DND-41 (cell line): ENCODE data around the gene PAN3.

Experiments
- ATAC-seq: fragments of 200-7000 bp; cut with Tn5 transposase; 3 replicates; pipeline ENCODE4 v1.9.1; 2021; ENCODE audit warnings: low read depth; ENCODE audit not compliant: insufficient read depth
- DNase-seq: peaks from one replicate; pipeline ENCODE4 v3.0.0-alpha.2; 2020
- H2AFZ ChIP-seq: 2 replicates; pipeline ENCODE4 v1.6.0; 2012; ENCODE audit warnings: low read depth, low read length
- H3K27ac ChIP-seq: 2 replicates; pipeline ENCODE4 v1.5.1; 2012; ENCODE audit warnings: low read length, inconsistent platforms
- H3K27me3 ChIP-seq: fragments of 200-600 bp; sonication (generic); 2 replicates; pipeline ENCODE4 v1.6.0; 2012; ENCODE audit warnings: low read length, mild to moderate bottlenecking, inconsistent platforms; ENCODE audit not compliant: insufficient read depth, poor library complexity
- H3K36me3 ChIP-seq: 2 replicates; pipeline ENCODE4 v1.5.1; 2012; ENCODE audit warnings: low read length, inconsistent platforms; ENCODE audit not compliant: insufficient read depth
- H3K4me1 ChIP-seq: 2 replicates; pipeline ENCODE4 v1.5.1; 2012; ENCODE audit warnings: mild to moderate bottlenecking, low read length; ENCODE audit not compliant: insufficient read depth
- H3K4me2 ChIP-seq: 2 replicates; pipeline ENCODE4 v1.6.0; 2012; ENCODE audit warnings: mild to moderate bottlenecking, moderate library complexity, low read length, inconsistent platforms; ENCODE audit not compliant: insufficient read depth
- H3K4me3 ChIP-seq, 2 experiments: fragments of 200-600 bp in 1 of 2; shearing (Covaris generic) in 1 of 2; 2 replicates each; pipeline ENCODE4 v1.5.1; 2012 to 2016; ENCODE audit warnings: inconsistent platforms in 2 of 2, low read length in 2 of 2, mild to moderate bottlenecking in 2 of 2, low read depth in 1 of 2, moderate library complexity in 1 of 2
- H3K79me2 ChIP-seq: 2 replicates; pipeline ENCODE4 v1.6.0; 2012; ENCODE audit warnings: low read length, inconsistent platforms; ENCODE audit not compliant: insufficient read depth
- H3K9ac ChIP-seq: 2 replicates; pipeline ENCODE4 v1.6.0; 2012; ENCODE audit warnings: low read depth, mild to moderate bottlenecking, inconsistent platforms, low read length, moderate library complexity
- H3K9me3 ChIP-seq: 2 replicates; pipeline ENCODE4 v1.5.1; 2012; ENCODE audit warnings: low read length, moderate library complexity, mild to moderate bottlenecking, inconsistent platforms; ENCODE audit not compliant: insufficient read depth, severe bottlenecking
- H4K20me1 ChIP-seq: 2 replicates; pipeline ENCODE4 v1.6.0; 2012; ENCODE audit warnings: low read length; ENCODE audit not compliant: insufficient read depth
- EZH2 ChIP-seq: IDR thresholded peaks from 3 replicates; pipeline ENCODE4 v1.6.1; 2012; ENCODE audit warnings: borderline replicate concordance, low read depth, mild to moderate bottlenecking, moderate library complexity, low read length, inconsistent platforms; ENCODE audit not compliant: severe bottlenecking
- TF ChIP-seq, protein P1 (sequence below): IDR thresholded peaks from 2 replicates; pipeline ENCODE4 v1.5.1; 2012; ENCODE audit warnings: borderline replicate concordance, low read length, moderate library complexity, mild to moderate bottlenecking; ENCODE audit not compliant: poor library complexity, severe bottlenecking; ENCODE audit errors: extremely low read depth

Gene PAN3

DNA sequence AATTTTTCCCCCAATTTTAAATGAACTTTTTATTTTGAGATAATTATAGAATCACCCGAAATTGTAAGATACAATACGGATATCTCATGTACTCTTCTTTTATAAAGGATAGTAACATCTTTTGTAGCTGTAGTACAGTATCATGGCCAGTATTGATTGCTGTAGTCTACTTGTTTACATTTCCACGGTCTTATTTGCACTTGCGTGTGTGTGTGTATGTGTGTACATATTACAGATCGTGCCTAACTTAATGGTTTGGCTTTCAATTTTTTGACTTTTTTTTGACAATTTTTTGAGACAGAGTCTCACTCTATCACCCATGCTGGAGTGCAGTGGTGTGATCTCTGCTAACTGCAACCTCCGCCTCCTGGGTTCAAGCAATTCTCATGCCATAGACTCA lies 6.7 kb downstream of the PAN3 start:
- no peak overlapping the region; the same call in 1 of the 2 replicates for H3K4me2 ChIP-seq
- no peaks in the 10 kb centered on the region for H3K27me3 ChIP-seq
- no peak for TF ChIP-seq EZH2
- TF ChIP-seq, protein P1, sequence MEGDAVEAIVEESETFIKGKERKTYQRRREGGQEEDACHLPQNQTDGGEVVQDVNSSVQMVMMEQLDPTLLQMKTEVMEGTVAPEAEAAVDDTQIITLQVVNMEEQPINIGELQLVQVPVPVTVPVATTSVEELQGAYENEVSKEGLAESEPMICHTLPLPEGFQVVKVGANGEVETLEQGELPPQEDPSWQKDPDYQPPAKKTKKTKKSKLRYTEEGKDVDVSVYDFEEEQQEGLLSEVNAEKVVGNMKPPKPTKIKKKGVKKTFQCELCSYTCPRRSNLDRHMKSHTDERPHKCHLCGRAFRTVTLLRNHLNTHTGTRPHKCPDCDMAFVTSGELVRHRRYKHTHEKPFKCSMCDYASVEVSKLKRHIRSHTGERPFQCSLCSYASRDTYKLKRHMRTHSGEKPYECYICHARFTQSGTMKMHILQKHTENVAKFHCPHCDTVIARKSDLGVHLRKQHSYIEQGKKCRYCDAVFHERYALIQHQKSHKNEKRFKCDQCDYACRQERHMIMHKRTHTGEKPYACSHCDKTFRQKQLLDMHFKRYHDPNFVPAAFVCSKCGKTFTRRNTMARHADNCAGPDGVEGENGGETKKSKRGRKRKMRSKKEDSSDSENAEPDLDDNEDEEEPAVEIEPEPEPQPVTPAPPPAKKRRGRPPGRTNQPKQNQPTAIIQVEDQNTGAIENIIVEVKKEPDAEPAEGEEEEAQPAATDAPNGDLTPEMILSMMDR = no peak
- peaks cover 39% of the 10 kb centered on the region for H3K4me1 ChIP-seq
- no peak overlapping the region for H3K4me3 ChIP-seq
- H3K27ac ChIP-seq = no peak overlapping the region
- H2AFZ ChIP-seq = no peak overlapping the region
- ATAC-seq (no peak), DNase-seq (no peak)
- no peak overlapping the region for H3K9ac ChIP-seq
- H3K79me2 ChIP-seq = peaks cover 100% of the 10 kb centered on the region
- H4K20me1 ChIP-seq = peaks cover 95% of the 10 kb centered on the region
- H3K36me3 ChIP-seq = peaks cover 10% of the 10 kb centered on the region
- H3K9me3 ChIP-seq = no peaks in the 10 kb centered on the region

DNA sequence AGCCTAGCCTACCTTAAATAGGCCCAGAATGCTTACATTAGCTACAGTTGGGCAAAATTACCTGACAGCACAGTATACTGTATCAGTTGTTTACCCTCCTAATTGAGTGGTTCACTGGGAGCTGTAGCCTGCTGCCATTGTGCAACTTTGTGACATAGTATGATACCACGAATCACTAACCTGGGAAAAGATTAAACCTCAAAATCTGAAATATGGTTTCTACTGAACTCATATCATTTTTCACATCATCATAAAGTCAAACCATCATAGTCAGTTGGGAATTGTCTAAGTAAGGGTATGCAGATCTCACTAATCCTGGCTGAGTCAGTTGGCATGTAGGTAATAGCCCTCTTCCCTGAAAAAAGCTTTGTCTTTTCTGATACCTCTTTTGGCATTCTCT lies 9.2 kb downstream of the PAN3 start:
- ATAC-seq (no peak), DNase-seq (no peak)
- no peaks in the 10 kb centered on the region for H3K9me3 ChIP-seq
- H2AFZ ChIP-seq = no peak overlapping the region
- no peak for TF ChIP-seq EZH2
- TF ChIP-seq, protein P1 = no peak
- no peak overlapping the region for H3K4me3 ChIP-seq
- no peak overlapping the region for H3K9ac ChIP-seq
- peaks cover 90% of the 10 kb centered on the region for H4K20me1 ChIP-seq
- H3K27me3 ChIP-seq = no peaks in the 10 kb centered on the region
- no peak overlapping the region for H3K27ac ChIP-seq
- peaks cover 17% of the 10 kb centered on the region for H3K4me1 ChIP-seq
- peaks cover 10% of the 10 kb centered on the region for H3K36me3 ChIP-seq
- H3K79me2 ChIP-seq = peaks cover 100% of the 10 kb centered on the region
- no peak overlapping the region for H3K4me2 ChIP-seq

DNA sequence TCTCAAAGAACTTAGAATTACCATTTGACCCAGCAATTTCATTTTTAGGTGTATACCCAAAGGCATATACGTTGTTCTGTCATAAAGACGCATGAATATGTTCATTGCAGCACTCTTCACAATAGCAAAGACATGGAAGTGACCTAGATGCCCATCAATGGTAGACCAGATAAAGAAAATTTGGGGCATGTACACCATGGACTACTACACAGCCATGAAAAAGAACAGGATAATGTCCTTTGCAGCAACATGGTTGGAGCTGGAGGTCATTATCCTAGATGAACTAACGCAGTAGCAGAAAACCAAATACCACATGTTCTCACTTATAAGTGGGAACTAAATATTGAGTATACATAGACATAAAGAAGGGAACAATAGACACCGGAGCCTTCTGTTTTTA lies 20.7 kb downstream of the PAN3 start:
- Histone ChIP-seq H3K27ac (no peak overlapping the region), H3K9me3 (no peaks in the 10 kb centered on the region), H3K79me2 (peaks cover 99% of the 10 kb centered on the region), H3K4me1 (peaks cover 5% of the 10 kb centered on the region; the same call in 1 of the 2 replicates), H3K27me3 (no peaks in the 10 kb centered on the region), H3K9ac (no peak overlapping the region), H2AFZ (no peak overlapping the region), H4K20me1 (peaks cover 73% of the 10 kb centered on the region), H3K36me3 (peaks cover 6% of the 10 kb centered on the region; the same call in 1 of the 2 replicates), H3K4me3 (no peak overlapping the region), H3K4me2 (no peak overlapping the region)
- ATAC-seq (no peak), DNase-seq (no peak)
- no peak for TF ChIP-seq EZH2
- TF ChIP-seq, protein P1 = no peak

DNA sequence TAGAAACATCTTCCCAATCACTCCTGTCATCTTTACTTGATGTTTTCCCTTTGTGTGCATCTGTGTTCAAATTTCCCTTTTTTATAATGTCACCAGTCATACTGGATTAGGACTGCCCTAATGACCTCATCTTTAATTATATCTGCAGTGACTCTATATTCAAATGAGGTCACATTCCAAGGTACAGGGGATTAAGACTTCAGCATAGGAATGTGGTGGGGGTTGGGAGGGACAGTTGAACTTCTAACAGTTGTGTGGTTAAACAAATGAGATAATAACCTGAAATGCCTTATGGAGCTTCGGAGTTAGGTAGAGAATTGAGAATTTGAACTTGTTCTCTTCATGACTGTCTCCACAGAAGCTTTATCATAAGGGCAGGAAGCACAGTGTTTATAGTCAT lies 23.0 kb downstream of the PAN3 start:
- peaks cover 5% of the 10 kb centered on the region; the same call in 1 of the 2 replicates for H3K4me1 ChIP-seq
- no peaks in the 10 kb centered on the region for H3K27me3 ChIP-seq
- no peak for ATAC-seq
- DNase-seq = no peak
- H3K79me2 ChIP-seq = peaks cover 99% of the 10 kb centered on the region
- H4K20me1 ChIP-seq = peaks cover 82% of the 10 kb centered on the region
- H3K9me3 ChIP-seq = no peaks in the 10 kb centered on the region
- H3K4me3 ChIP-seq = no peak overlapping the region
- H3K36me3 ChIP-seq = peaks cover 6% of the 10 kb centered on the region
- no peak overlapping the region for H2AFZ ChIP-seq
- TF ChIP-seq, protein P1 = no peak
- TF ChIP-seq EZH2 = no peak
- peak overlapping the region; percentile 35; the same call in 1 of the 2 replicates for H3K27ac ChIP-seq
- H3K9ac ChIP-seq = no peak overlapping the region
- no peak overlapping the region for H3K4me2 ChIP-seq
